Measurements from ENCODE around the gene CYFIP1.

The CYFIP1 gene

GRCh38 chr15:22918056-22918455, 62.1 kb downstream of the CYFIP1 start:
- no peak for DNase-seq (ENCODE audit: low spot score)

GRCh38 chr15:22917556-22917955, 62.6 kb downstream of the CYFIP1 start:
- no peak for DNase-seq (ENCODE audit: low spot score)

- no peak for DNase-seq (ENCODE audit: low spot score)
These were observed 63.4 kb downstream of the CYFIP1 start for GRCh38 chr15:22916606-22917350.

- no peak for DNase-seq (ENCODE audit: low spot score)
These were observed 64.2 kb downstream of the CYFIP1 start for GRCh38 chr15:22915866-22916515.

- DNase-seq (ENCODE audit: low spot score), result no peak
These were observed 66.4 kb downstream of the CYFIP1 start for GRCh38 chr15:22913646-22914380.

- no peak for DNase-seq (ENCODE audit: low spot score)
These were observed 67.9 kb downstream of the CYFIP1 start for GRCh38 chr15:22912256-22912655.

GRCh38 chr15:22911306-22911705, 68.9 kb downstream of the CYFIP1 start:
- DNase-seq (ENCODE audit: low spot score), result no peak

GRCh38 chr15:22908830-22909229, 71.3 kb downstream of the CYFIP1 start:
- no peak for DNase-seq (ENCODE audit: low spot score)

GRCh38 chr15:22907161-22907950, 72.8 kb downstream of the CYFIP1 start:
- no peak for DNase-seq (ENCODE audit: low spot score)

GRCh38 chr15:22904736-22905135, 75.4 kb downstream of the CYFIP1 start:
- no peak for DNase-seq (ENCODE audit: low spot score)

- no peak for DNase-seq (ENCODE audit: low spot score)
These were observed 76.1 kb downstream of the CYFIP1 start for GRCh38 chr15:22903961-22904534.

GRCh38 chr15:22903427-22903826, 76.7 kb downstream of the CYFIP1 start:
- no peak for DNase-seq (ENCODE audit: low spot score)

- no peak for DNase-seq (ENCODE audit: low spot score)
These were observed 77.2 kb downstream of the CYFIP1 start for GRCh38 chr15:22902981-22903380.

- no peak for DNase-seq (ENCODE audit: low spot score)
These were observed 77.6 kb downstream of the CYFIP1 start for GRCh38 chr15:22902578-22902977.

- no peak for DNase-seq (ENCODE audit: low spot score)
These were observed 78.1 kb downstream of the CYFIP1 start for GRCh38 chr15:22902046-22902445.

- DNase-seq (ENCODE audit: low spot score), result peak; percentile 31
These were observed 84.5 kb downstream of the CYFIP1 start for GRCh38 chr15:22895465-22896190.

- no peak for DNase-seq (ENCODE audit: low spot score)
These were observed 86.3 kb downstream of the CYFIP1 start for GRCh38 chr15:22893881-22894280.

GRCh38 chr15:22893081-22893480, 87.1 kb downstream of the CYFIP1 start:
- DNase-seq (ENCODE audit: low spot score), result no peak

- DNase-seq (ENCODE audit: low spot score), result no peak
These were observed 87.8 kb downstream of the CYFIP1 start for GRCh38 chr15:22892333-22892732.

GRCh38 chr15:22891426-22892210, 88.5 kb downstream of the CYFIP1 start:
- DNase-seq (ENCODE audit: low spot score), result no peak
